Measurements from ENCODE around the gene AP3S2.
"Not testable (repeated sequence)": the region's sequence is repeated elsewhere in the genome, so short reads cannot be mapped to it uniquely, and the experiment has no call there.

Gene AP3S2

DNA sequence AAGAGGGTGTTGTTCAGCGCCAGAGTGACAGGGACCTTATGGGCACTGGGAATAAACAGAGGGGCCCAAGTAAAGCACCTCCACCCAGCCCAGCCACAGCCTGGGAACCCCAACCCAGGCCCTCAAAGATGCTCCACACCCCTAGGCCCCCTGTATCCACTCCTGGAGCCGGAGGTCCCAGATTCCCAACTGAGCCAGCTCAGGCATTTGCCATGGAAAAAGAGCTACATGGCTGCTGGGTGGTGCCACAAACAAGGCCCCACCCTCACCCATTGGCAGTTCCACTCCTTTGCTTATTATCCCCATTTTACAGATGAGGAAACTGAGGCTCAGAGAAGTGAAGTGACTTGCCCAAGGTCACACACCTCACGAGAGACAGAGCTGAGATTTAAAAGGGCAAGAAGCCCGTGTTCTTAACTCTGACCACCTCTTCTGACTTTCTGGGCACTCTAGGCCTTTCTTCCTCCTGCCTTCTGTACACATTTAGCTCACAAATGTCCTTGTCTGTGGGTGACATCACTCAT is 96.1 kb downstream of the AP3S2 start:
- DNase-seq = no peak

- DNase-seq = no peak
Measured at GRCh38 chr15:89795996-89796395, 97.8 kb downstream of the AP3S2 start.

DNA sequence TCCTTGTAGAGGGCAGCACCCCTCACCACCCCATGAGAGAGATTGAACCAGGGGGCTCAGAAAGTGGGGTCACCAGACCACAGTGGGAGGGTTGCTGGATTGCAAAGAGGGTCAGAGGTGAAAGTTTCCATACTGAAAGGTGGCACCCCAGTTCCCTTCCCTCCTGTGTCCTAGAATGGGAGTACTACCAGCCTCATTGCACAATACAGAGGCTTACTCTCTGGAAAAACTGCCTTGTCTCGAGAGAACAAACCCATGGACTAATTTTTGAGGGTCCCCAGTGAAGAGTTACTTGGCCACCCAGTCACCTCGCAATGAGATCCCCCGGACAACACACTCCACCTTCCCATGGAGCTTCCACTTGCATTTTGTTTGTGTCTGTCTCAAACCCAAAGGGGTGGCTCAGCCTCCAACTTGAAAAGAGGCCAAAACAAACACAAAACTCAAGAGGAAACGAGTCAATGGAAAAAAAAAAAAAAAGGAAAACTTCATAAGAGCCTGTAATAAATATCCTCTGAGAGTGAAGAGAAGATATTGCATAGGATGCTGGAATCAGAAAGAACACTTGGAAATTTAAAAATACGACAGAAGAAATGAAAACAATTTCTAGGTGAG is 99.1 kb downstream of the AP3S2 start:
- no peak for DNase-seq

DNA sequence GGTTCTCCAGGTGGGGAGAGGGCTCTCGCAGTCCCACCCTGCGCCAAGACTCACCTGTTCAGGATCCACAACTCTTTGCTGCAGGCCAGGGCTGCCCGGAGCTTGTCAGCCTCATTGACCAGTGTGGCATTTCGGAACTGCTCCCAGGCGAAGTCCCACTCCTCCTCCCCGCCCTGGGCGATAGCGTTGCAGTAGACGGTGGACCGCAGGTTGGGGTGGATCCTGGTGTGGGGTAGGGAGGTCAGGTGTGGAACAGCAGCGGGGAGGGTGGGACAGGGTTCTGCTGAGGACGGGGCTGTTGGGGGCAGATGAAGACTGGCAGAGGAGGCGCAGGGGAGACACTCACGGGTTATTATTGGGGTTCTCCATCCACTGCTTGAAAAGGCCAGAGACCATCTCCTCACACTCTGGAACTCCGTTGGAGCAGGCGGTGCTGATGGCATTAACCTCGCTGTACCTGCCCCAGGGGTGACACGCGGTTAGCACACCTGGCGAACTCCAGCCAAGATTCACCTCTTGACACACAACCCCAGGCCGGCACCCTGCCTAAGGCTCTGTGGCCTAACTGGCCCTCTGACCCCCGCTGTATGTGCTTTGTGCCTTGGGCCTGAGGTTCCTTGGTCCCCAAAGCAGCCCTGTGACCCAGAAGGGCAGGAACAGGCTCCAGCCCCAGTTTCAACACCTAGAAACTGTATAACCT is 101.5 kb downstream of the AP3S2 start:
- no peak for DNase-seq

DNA sequence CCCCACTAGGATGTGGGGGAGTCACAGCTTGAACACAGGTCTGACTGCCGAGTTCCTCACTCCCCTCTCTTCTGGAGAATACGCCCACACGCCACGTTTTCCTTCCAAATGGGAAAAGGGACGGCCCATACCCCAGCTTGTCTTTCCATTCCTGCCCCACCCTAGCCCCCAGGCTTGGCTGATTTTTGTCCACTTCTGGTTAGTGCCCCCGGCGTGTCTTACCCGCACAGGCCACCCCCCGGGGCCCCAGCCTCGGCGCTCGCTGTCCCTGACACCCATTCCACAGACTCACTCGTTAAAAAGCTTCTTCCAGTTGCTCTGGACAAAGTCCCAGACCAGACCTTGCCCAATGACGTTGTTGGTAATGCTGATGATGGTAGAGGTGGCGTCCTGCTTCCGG is 103.1 kb downstream of the AP3S2 start:
- no peak for DNase-seq

GRCh38 chr15:89790206-89790605 is 103.6 kb downstream of the AP3S2 start:
- DNase-seq = no peak

DNA sequence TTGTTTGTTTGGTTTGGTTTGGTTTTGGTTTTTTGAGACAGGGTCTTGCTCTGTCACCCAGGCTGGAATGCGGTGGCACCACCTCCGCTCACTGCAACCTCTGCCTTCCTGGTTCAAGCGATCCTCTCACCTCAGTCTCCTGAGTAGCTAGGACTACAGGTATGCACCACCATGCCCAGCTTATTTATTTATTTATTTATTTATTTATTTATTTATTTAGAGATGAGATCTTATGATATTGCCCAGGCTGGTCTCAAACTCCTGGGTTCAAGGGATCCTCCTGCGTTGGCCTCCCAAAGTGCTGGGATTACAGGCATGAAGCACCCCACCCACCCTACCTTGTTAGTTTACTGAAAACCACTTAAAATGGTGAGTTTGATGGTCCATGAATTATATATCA is 105.2 kb downstream of the AP3S2 start:
- not testable (repeated sequence) for DNase-seq

DNA sequence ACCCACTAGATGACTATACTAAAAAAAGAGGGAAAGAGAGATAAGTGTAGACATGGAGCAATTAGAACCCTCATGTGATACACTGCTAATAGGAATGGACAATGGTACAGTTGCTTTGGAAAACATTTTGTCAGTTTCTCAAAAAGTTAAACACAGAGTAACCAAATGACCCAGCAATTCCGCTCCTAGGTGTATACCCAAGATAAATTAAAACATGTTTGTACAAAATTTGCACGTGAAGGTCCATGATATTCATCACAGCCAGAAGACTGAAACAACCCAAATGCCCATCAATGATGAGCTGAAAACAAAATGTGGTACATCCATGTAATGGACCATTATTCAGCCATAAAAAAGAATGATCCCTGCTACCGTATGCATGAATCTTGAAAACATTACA is 105.8 kb downstream of the AP3S2 start:
- no peak for DNase-seq

- no peak for DNase-seq
Measured at GRCh38 chr15:89785774-89786140, 108.0 kb downstream of the AP3S2 start.

GRCh38 chr15:89785064-89785773 is 108.6 kb downstream of the AP3S2 start:
- DNase-seq = no peak

- DNase-seq = no peak
Measured at GRCh38 chr15:89784686-89784960, 109.2 kb downstream of the AP3S2 start.

DNA sequence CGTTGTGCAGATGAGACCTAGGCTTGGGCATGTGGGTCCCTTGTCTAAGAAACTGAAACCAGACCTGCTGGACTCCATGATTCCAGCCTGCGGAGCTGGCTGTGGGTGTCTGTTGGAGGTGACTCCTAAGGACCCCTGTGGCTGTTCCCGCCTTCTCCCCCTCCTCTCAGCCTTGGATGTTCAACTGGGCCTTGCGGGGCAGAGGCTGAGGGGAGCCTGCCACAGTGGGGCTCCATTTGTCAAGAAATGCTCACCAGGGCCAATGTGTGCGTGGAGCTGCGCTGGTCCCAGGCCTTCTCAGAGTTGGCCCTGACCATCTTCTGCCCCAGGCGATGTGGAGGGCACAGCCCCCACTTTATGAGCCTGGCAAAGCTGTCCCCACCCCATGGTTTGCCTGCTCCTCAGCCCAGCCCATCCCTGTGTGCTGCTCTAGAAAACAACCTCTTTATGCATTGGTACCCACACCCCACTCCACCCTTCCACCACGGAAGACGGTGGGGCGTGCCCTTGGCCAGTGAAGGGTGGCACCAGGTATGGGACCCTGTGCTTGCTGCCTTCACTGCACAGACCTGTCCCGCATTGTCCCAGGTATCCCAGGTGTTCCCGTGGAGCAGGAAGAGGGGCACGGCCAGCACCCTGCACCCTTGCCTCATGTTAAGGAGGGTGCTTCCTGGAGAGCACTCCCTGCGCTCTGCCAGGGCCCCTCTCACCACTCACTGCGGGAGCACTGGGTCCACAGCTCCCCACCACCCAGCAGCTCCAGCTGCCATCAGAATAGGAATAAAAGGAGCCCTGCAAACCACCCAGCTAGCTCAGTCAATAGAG is 109.7 kb downstream of the AP3S2 start:
- DNase-seq = no peak

- DNase-seq = no peak
Measured at GRCh38 chr15:89783111-89783860, 110.5 kb downstream of the AP3S2 start.

- not testable (repeated sequence) for DNase-seq
Measured at GRCh38 chr15:89782619-89782950, 111.2 kb downstream of the AP3S2 start.

DNA sequence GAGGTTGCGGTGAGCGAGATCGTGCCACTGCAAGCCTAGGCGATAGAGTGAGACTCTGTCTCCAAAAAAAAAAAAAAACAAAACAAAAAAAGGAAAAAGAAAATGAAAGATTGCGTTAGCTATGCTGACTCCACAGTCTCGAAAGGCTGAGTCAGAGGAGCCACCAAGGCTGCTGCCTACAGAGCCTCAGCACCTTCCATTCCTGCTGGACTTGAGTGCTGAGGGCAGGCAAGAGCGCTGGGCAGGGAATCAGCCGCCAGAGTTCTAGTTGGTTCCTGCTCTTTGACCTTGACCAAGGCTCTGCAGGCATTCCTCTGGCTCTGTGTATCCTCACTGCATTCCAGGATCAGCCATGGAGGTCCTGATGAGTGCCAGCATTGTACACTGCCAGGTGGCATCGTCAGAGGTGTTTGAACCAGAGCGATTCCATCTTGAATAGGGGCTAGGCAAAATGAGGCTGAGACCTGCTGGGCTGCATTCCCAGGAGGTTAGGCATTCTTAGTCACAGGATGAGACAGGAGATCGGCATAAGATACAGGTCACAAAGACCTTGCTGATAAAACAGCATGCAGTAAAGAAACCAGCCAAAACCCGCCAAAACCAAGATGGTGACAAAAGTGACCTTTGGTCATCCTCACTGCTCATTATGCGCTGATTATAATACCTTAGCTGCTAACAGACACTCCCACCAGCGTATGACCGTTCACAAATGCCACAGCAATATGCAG is 111.7 kb downstream of the AP3S2 start:
- no peak for DNase-seq

DNA sequence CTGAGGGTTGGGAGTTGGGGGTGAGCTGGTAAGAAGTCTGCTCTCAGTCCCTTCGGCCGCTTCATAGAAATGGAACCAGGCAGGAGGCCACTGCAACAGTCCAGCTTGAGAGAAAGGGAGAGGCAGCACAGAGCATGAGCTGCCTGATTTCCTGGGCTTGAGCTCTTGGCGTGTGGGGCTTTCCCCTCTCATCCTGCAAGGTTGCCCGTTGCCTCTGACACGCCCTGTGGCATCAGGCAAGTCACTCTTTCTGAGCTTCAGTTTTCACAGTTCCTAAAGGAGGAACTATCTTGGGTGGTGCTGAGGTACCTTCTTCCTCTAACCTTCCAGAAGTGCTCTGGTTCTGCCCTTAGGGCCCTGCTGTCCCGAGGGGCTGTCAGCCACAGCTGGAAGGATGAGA is 112.7 kb downstream of the AP3S2 start:
- DNase-seq = no peak

- DNase-seq = no peak
Measured at GRCh38 chr15:89780601-89781000, 113.2 kb downstream of the AP3S2 start.

Measured in stimulated activated CD4-positive, alpha-beta T cell treated with anti-CD3 and anti-CD28 coated beads, Interleukin-4, amount 100 ng/mL, for 24 hours (primary cell).